HepG2 (cell line): ENCODE measurements around the gene NAIF1. TPM values are rescaled to one million over a fixed set of nuclear protein-coding genes. Genes with fewer than 3 reads are reported as not detected.

Experiments
- ARID5B ChIP-seq: IDR thresholded peaks from 2 replicates; pipeline ENCODE4 v1.4.0; 2020; ENCODE audit warnings: mild to moderate bottlenecking, missing genetic modification reagents
- GATA4 ChIP-seq: sonication (generic); IDR thresholded peaks from 2 replicates; pipeline ENCODE4 v1.6.1; 2016; ENCODE audit warnings: antibody characterized with exemption, low read depth, borderline replicate concordance
- GLI4 ChIP-seq: sonication (generic); formaldehyde crosslinking; IDR thresholded peaks from 2 replicates; pipeline ENCODE4 v1.5.1; 2020; ENCODE audit warnings: missing genetic modification reagents, mild to moderate bottlenecking, moderate library complexity, borderline replicate concordance
- HDAC1 ChIP-seq: sonication (generic); formaldehyde crosslinking; IDR thresholded peaks from 2 replicates; pipeline ENCODE4 v1.5.1; 2020; ENCODE audit warnings: mild to moderate bottlenecking, missing genetic modification reagents
- HDAC6 ChIP-seq: fragments of 200-600 bp; sonication (generic); IDR thresholded peaks from 2 replicates; pipeline ENCODE4 v1.7.0; 2017; ENCODE audit warnings: mild to moderate bottlenecking, antibody characterized with exemption, low read length, low read depth
- ISX ChIP-seq: sonication (generic); formaldehyde crosslinking; conservative IDR thresholded peaks from 2 replicates; pipeline ENCODE4 v1.5.0; 2020; ENCODE audit warnings: missing genetic modification reagents
- NFRKB ChIP-seq: fragments of 450-650 bp; IDR thresholded peaks from 2 replicates; pipeline ENCODE4 v1.6.1; 2017
- NKX3-1 ChIP-seq: sonication (generic); formaldehyde crosslinking; IDR thresholded peaks from 2 replicates; pipeline ENCODE4 v1.5.0; 2020; ENCODE audit warnings: missing genetic modification reagents
- PAX8 ChIP-seq: sonication (generic); formaldehyde crosslinking; IDR thresholded peaks from 2 replicates; pipeline ENCODE4 v1.8.0; 2022; ENCODE audit warnings: mild to moderate bottlenecking, missing genetic modification reagents, borderline replicate concordance
- SKI ChIP-seq: fragments of 450-650 bp; IDR thresholded peaks from one replicate; pipeline ENCODE4 v1.6.1; 2018; ENCODE audit warnings: mild to moderate bottlenecking; ENCODE audit not compliant: partially characterized antibody
- TEAD2 ChIP-seq: sonication (generic); formaldehyde crosslinking; IDR thresholded peaks from 2 replicates; pipeline ENCODE4 v1.9.0; 2021; ENCODE audit warnings: missing genetic modification reagents
- ZNF138 ChIP-seq: sonication (generic); formaldehyde crosslinking; IDR thresholded peaks from 2 replicates; pipeline ENCODE4 v1.5.0; 2020; ENCODE audit warnings: mild to moderate bottlenecking, low read depth, missing genetic modification reagents
- ZNF44 ChIP-seq: sonication (generic); formaldehyde crosslinking; IDR thresholded peaks from 2 replicates; pipeline ENCODE4 v1.5.1; 2020; ENCODE audit warnings: mild to moderate bottlenecking, missing genetic modification reagents
- ZNF777 ChIP-seq: sonication (generic); formaldehyde crosslinking; IDR thresholded peaks from 2 replicates; pipeline ENCODE4 v1.4.0; 2020; ENCODE audit warnings: missing genetic modification reagents
- ZSCAN12 ChIP-seq: sonication (generic); formaldehyde crosslinking; IDR thresholded peaks from 2 replicates; pipeline ENCODE4 v1.9.0; 2021; ENCODE audit warnings: mild to moderate bottlenecking, missing genetic modification reagents
- polyA plus RNA-seq, 8 experiments: library from polyadenylated mRNA; depleted of rRNA in 3 of 8; stranded (reverse) in 7 of 8; unstranded in 1 of 8; fragments of >200 nt; fragmentation: Illumina TruSeq in 4 of 8; extraction: Trizol in 4 of 8; gene quantifications; 2 replicates each; pipeline versions ENCODE4 v1.2.1 to v1.2.3, GENCODE V29; 2011 to 2016; ENCODE audit warnings: low read depth in 4 of 8, missing spikeins in 1 of 8, mixed read lengths in 1 of 8; ENCODE audit not compliant: insufficient read depth in 1 of 8
- total RNA-seq, 5 experiments: library from RNA; depleted of rRNA; stranded (reverse); fragments of >200 nt; fragmentation: Illumina TruSeq; extraction: Trizol; gene quantifications; 2 replicates each; pipeline ENCODE4 v1.2.3, GENCODE V29; 2016; ENCODE audit warnings: low read depth in 1 of 5
- TF ChIP-seq, protein P1 (sequence below): IDR thresholded peaks from 2 replicates; pipeline ENCODE4 v1.6.1; 2012; ENCODE audit warnings: low read depth, low read length, improper control_type of control experiment
- TF ChIP-seq, protein P2 (sequence below): sonication (generic); formaldehyde crosslinking; IDR thresholded peaks from 2 replicates; pipeline ENCODE4 v1.4.0; 2020; ENCODE audit warnings: mild to moderate bottlenecking, missing genetic modification reagents
- TF ChIP-seq, protein P3 (sequence below): conservative IDR thresholded peaks from 2 replicates; pipeline ENCODE4 v1.6.1; 2018; ENCODE audit warnings: missing genetic modification reagents
- TF ChIP-seq, protein P4 (sequence below): sonication (generic); formaldehyde crosslinking; IDR thresholded peaks from 2 replicates; pipeline ENCODE4 v1.8.1; 2022; ENCODE audit warnings: mild to moderate bottlenecking, missing genetic modification reagents
- TF ChIP-seq, protein P5 (sequence below): sonication (generic); formaldehyde crosslinking; conservative IDR thresholded peaks from 2 replicates; pipeline ENCODE4 v1.4.0; 2020; ENCODE audit warnings: missing genetic modification reagents

Gene NAIF1
- total and polyA plus RNA-seq, 2 of the 13 experiments (the other 11 are each of a cell fraction or from before 2014, with no cell fraction given): 6.0 to 6.9 TPM

- TF ChIP-seq, protein P1, sequence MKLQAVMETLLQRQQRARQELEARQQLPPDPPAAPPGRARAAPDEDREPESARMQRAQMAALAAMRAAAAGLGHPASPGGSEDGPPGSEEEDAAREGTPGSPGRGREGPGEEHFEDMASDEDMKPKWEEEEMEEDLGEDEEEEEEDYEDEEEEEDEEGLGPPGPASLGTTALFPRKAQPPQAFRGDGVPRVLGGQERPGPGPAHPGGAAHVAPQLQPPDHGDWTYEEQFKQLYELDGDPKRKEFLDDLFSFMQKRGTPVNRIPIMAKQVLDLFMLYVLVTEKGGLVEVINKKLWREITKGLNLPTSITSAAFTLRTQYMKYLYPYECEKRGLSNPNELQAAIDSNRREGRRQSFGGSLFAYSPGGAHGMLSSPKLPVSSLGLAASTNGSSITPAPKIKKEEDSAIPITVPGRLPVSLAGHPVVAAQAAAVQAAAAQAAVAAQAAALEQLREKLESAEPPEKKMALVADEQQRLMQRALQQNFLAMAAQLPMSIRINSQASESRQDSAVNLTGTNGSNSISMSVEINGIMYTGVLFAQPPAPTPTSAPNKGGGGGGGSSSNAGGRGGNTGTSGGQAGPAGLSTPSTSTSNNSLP: no peak
- TF ChIP-seq ZSCAN12: no peak
- no peak for TF ChIP-seq GLI4 (CRISPR knock-in tag)
- no peak for TF ChIP-seq NKX3-1 (CRISPR knock-in tag)
- TF ChIP-seq ARID5B: no peak
- TF ChIP-seq SKI: peak; percentile 23
- TF ChIP-seq, protein P2, sequence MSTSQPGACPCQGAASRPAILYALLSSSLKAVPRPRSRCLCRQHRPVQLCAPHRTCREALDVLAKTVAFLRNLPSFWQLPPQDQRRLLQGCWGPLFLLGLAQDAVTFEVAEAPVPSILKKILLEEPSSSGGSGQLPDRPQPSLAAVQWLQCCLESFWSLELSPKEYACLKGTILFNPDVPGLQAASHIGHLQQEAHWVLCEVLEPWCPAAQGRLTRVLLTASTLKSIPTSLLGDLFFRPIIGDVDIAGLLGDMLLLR (CRISPR knock-in tag): no peak; the same call in 1 of the 2 replicates
- TF ChIP-seq ISX (CRISPR knock-in tag): no peak
- TF ChIP-seq ZNF777 (CRISPR knock-in tag): peak; percentile 65
- peak; percentile 30; the same call in 1 of the 2 replicates for TF ChIP-seq HDAC1 (CRISPR knock-in tag)
- TF ChIP-seq ZNF138: no peak
- TF ChIP-seq, protein P3, sequence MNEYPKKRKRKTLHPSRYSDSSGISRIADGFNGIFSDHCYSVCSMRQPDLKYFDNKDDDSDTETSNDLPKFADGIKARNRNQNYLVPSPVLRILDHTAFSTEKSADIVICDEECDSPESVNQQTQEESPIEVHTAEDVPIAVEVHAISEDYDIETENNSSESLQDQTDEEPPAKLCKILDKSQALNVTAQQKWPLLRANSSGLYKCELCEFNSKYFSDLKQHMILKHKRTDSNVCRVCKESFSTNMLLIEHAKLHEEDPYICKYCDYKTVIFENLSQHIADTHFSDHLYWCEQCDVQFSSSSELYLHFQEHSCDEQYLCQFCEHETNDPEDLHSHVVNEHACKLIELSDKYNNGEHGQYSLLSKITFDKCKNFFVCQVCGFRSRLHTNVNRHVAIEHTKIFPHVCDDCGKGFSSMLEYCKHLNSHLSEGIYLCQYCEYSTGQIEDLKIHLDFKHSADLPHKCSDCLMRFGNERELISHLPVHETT (CRISPR knock-in tag): 0 out of 2 replicates have a peak, but pooled peaks have one; percentile 19
- TF ChIP-seq TEAD2 (CRISPR knock-in tag): no peak
- TF ChIP-seq ZNF44 (CRISPR knock-in tag): no peak
- no peak for TF ChIP-seq GATA4
- TF ChIP-seq PAX8: no peak
- no peak for TF ChIP-seq HDAC6
- TF ChIP-seq NFRKB: no peak
- TF ChIP-seq, protein P4, sequence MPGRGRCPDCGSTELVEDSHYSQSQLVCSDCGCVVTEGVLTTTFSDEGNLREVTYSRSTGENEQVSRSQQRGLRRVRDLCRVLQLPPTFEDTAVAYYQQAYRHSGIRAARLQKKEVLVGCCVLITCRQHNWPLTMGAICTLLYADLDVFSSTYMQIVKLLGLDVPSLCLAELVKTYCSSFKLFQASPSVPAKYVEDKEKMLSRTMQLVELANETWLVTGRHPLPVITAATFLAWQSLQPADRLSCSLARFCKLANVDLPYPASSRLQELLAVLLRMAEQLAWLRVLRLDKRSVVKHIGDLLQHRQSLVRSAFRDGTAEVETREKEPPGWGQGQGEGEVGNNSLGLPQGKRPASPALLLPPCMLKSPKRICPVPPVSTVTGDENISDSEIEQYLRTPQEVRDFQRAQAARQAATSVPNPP (CRISPR knock-in tag): no peak
- TF ChIP-seq, protein P5, sequence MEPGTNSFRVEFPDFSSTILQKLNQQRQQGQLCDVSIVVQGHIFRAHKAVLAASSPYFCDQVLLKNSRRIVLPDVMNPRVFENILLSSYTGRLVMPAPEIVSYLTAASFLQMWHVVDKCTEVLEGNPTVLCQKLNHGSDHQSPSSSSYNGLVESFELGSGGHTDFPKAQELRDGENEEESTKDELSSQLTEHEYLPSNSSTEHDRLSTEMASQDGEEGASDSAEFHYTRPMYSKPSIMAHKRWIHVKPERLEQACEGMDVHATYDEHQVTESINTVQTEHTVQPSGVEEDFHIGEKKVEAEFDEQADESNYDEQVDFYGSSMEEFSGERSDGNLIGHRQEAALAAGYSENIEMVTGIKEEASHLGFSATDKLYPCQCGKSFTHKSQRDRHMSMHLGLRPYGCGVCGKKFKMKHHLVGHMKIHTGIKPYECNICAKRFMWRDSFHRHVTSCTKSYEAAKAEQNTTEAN (CRISPR knock-in tag): no peak
Observed at GRCh38 chr9:128068386-128069205, 1.5 kb upstream of the NAIF1 start (continued).
